Tibial nerve (tissue), 4 donors: Measurements from ENCODE around the gene MKI67.

Experiments used
- CTCF ChIP-seq, 5 experiments: fragments of 200-600 bp in 3 of 5; fragments of 450-650 bp in 2 of 5; sonication (generic) in 3 of 5; IDR thresholded peaks; one replicate each; pipeline ENCODE4 v1.5.1; 2016 to 2019; ENCODE audit warnings: antibody characterized with exemption in 5 of 5, mild to moderate bottlenecking in 3 of 5, moderate library complexity in 2 of 5
- EP300 ChIP-seq, 2 donors: sonication (generic); formaldehyde crosslinking; IDR thresholded peaks; one replicate each; pipeline ENCODE4 v1.6.1; 2017; ENCODE audit warnings: antibody characterized with exemption in 2 of 2, mild to moderate bottlenecking in 1 of 2
- POLR2A ChIP-seq, 2 donors: fragments of 450-650 bp; IDR thresholded peaks; one replicate each; pipeline ENCODE4 v1.6.1; 2017; ENCODE audit warnings: antibody characterized with exemption in 2 of 2, mild to moderate bottlenecking in 2 of 2, moderate library complexity in 2 of 2

GRCh38 chr10:128174581-128175559 is 48.6 kb upstream of the MKI67 start:
- TF ChIP-seq POLR2A (IDR thresholded peaks at IDR 0.05) (no peak), CTCF (IDR thresholded peaks at IDR 0.05) (no peak), EP300 (IDR thresholded peaks at IDR 0.05) (no peak)
